GM23338 (cell line): ENCODE results near the gene DUSP3. TPM values are rescaled to one million over a fixed set of nuclear protein-coding genes. Genes with fewer than 3 reads are reported as not detected.

Source experiments
- ATAC-seq: fragments of 200-7000 bp; cut with Tn5 transposase; 3 replicates; pipeline ENCODE4 v1.9.1; 2020
- DNase-seq: peaks from one replicate; pipeline ENCODE4 v3.0.0-alpha.2; 2015; ENCODE audit warnings: low spot score
- H2AFZ ChIP-seq: fragments of 200-600 bp; sonication (generic); 2 replicates; pipeline ENCODE4 v1.8.0; 2016; ENCODE audit warnings: antibody characterized with exemption, mild to moderate bottlenecking, moderate library complexity
- H3F3A ChIP-seq: fragments of 200-600 bp; sonication (generic); replicated peaks from 2 replicates; pipeline ENCODE4 v1.8.0; 2017; ENCODE audit warnings: antibody characterized with exemption, mixed run types, low read depth
- H3K27ac ChIP-seq: fragments of 200-600 bp; sonication (generic); 2 replicates; pipeline ENCODE4 v1.6.1; 2016; ENCODE audit warnings: low read depth
- H3K27me3 ChIP-seq: fragments of 200-600 bp; sonication (generic); 2 replicates; pipeline ENCODE4 v1.8.0; 2016; ENCODE audit warnings: mild to moderate bottlenecking, mixed run types, moderate library complexity; ENCODE audit not compliant: insufficient read depth
- H3K36me3 ChIP-seq: fragments of 200-600 bp; sonication (generic); 2 replicates; pipeline ENCODE4 v1.8.0; 2016; ENCODE audit warnings: mild to moderate bottlenecking; ENCODE audit not compliant: insufficient read depth
- H3K4me1 ChIP-seq: fragments of 200-600 bp; sonication (generic); 2 replicates; pipeline ENCODE4 v1.8.0; 2016; ENCODE audit warnings: mild to moderate bottlenecking, moderate library complexity; ENCODE audit not compliant: insufficient read depth
- H3K4me2 ChIP-seq: fragments of 200-600 bp; sonication (generic); 2 replicates; pipeline ENCODE4 v1.7.1; 2017; ENCODE audit warnings: mixed run types
- H3K4me3 ChIP-seq: fragments of 200-600 bp; sonication (generic); 2 replicates; pipeline ENCODE4 v1.6.1; 2016; ENCODE audit warnings: mixed run types
- H3K79me2 ChIP-seq: fragments of 200-600 bp; sonication (generic); replicated peaks from 2 replicates; pipeline ENCODE4 v1.8.0; 2017; ENCODE audit warnings: mild to moderate bottlenecking; ENCODE audit not compliant: insufficient read depth
- H3K9me2 ChIP-seq: fragments of 200-600 bp; sonication (generic); 2 replicates; pipeline ENCODE4 v1.8.0; 2017; ENCODE audit not compliant: insufficient read depth
- H4K20me1 ChIP-seq: fragments of 200-600 bp; sonication (generic); replicated peaks from 2 replicates; pipeline ENCODE4 v1.8.0; 2017; ENCODE audit warnings: mild to moderate bottlenecking; ENCODE audit not compliant: insufficient read depth
- H3K27ac Mint-ChIP-seq: 2 replicates; pipeline ENCODE4 v1.8.0; 2020; ENCODE audit warnings: inconsistent platforms, mild to moderate bottlenecking, moderate library complexity, mixed read lengths
- H3K27me3 Mint-ChIP-seq: 3 replicates; pipeline ENCODE4 v1.8.0; 2022; ENCODE audit warnings: low read depth, mild to moderate bottlenecking, moderate library complexity, mixed read lengths, inconsistent platforms; ENCODE audit not compliant: insufficient read depth, poor library complexity
- H3K36me3 Mint-ChIP-seq: 3 replicates; pipeline ENCODE4 v1.8.0; 2021; ENCODE audit warnings: low read depth, mild to moderate bottlenecking, inconsistent platforms, moderate library complexity, mixed read lengths
- H3K4me1 Mint-ChIP-seq: 3 replicates; pipeline ENCODE4 v1.8.0; 2020; ENCODE audit warnings: mild to moderate bottlenecking, inconsistent platforms, mixed read lengths
- H3K4me3 Mint-ChIP-seq: 3 replicates; pipeline ENCODE4 v1.8.0; 2021; ENCODE audit warnings: moderate library complexity, mild to moderate bottlenecking, inconsistent platforms, mixed read lengths
- H3K9me3 Mint-ChIP-seq: 3 replicates; pipeline ENCODE4 v1.8.0; 2020; ENCODE audit warnings: moderate library complexity, mild to moderate bottlenecking, inconsistent platforms, mixed read lengths
- CREB1 ChIP-seq: fragments of 250-450 bp; sonication (Bioruptor Pico); IDR thresholded peaks from 2 replicates; pipeline ENCODE4 v1.5.0; 2020; ENCODE audit warnings: low read depth, mild to moderate bottlenecking, moderate library complexity
- ETS1 ChIP-seq: IDR thresholded peaks from 2 replicates; pipeline ENCODE4 v1.6.1; 2016; ENCODE audit warnings: antibody characterized with exemption
- EZH2 ChIP-seq: fragments of 200-600 bp; sonication (generic); IDR thresholded peaks from one replicate; pipeline ENCODE4 v1.8.0; 2017; ENCODE audit warnings: antibody characterized with exemption, mild to moderate bottlenecking, low read depth; ENCODE audit not compliant: unreplicated experiment
- EZH2phosphoT487 ChIP-seq: fragments of 200-600 bp; sonication (generic); IDR thresholded peaks from one replicate; pipeline ENCODE4 v1.8.1; 2018; ENCODE audit warnings: antibody characterized with exemption; ENCODE audit not compliant: unreplicated experiment
- JUNB ChIP-seq: IDR thresholded peaks from one replicate; pipeline ENCODE4 v1.6.1; 2016; ENCODE audit warnings: antibody characterized with exemption; ENCODE audit not compliant: unreplicated experiment
- NANOG ChIP-seq: IDR thresholded peaks from 2 replicates; pipeline ENCODE4 v1.6.1; 2016; ENCODE audit warnings: antibody characterized with exemption, borderline replicate concordance
- POLR2AphosphoS5 ChIP-seq: IDR thresholded peaks from 2 replicates; pipeline ENCODE4 v1.6.1; 2016; ENCODE audit warnings: antibody characterized with exemption, low read depth
- STAT1 ChIP-seq: IDR thresholded peaks from one replicate; pipeline ENCODE4 v1.6.1; 2016; ENCODE audit warnings: antibody characterized with exemption; ENCODE audit not compliant: unreplicated experiment
- ZNF114 ChIP-seq: fragments of 250-450 bp; sonication (Bioruptor Pico); IDR thresholded peaks from 2 replicates; pipeline ENCODE4 v1.5.0; 2020; ENCODE audit warnings: mild to moderate bottlenecking, moderate library complexity
- ZNF331 ChIP-seq: fragments of 250-450 bp; sonication (Bioruptor Pico); IDR thresholded peaks from 2 replicates; pipeline ENCODE4 v1.5.0; 2020; ENCODE audit warnings: low read depth, mild to moderate bottlenecking, moderate library complexity
- polyA plus RNA-seq: library from polyadenylated mRNA; unstranded; fragments of >200 nt; fragmentation: Nextera tagmentation; extraction: Ambion mirVana; gene quantifications from 2 replicates; pipeline ENCODE4 v1.2.1, GENCODE V29; 2016
- total RNA-seq: library from RNA; depleted of rRNA; stranded (reverse); fragments of >200 nt; shearing (Covaris generic); gene quantifications from 2 replicates; pipeline ENCODE4 v1.2.3, GENCODE V29; 2014
- TF ChIP-seq, protein P1 (sequence below), 2 experiments: fragments of 200-600 bp in 1 of 2; sonication (generic) in 1 of 2; conservative IDR thresholded peaks; 2 replicates each; pipeline versions ENCODE4 v1.5.1 to v1.6.1; 2016 to 2017; ENCODE audit warnings: antibody characterized with exemption in 2 of 2, low read depth in 2 of 2, mild to moderate bottlenecking in 2 of 2, moderate library complexity in 1 of 2
- TF ChIP-seq, protein P2 (sequence below): IDR thresholded peaks from one replicate; pipeline ENCODE4 v1.6.1; 2018; ENCODE audit warnings: antibody characterized with exemption; ENCODE audit not compliant: unreplicated experiment

Gene DUSP3
- total and polyA plus RNA-seq, 2 experiments from 2014 or later = 14.7 to 22.1 TPM

- TF ChIP-seq EZH2 (no peak), JUNB (no peak), ZNF114 (CRISPR knock-in tag) (no peak)
- TF ChIP-seq, protein P1, sequence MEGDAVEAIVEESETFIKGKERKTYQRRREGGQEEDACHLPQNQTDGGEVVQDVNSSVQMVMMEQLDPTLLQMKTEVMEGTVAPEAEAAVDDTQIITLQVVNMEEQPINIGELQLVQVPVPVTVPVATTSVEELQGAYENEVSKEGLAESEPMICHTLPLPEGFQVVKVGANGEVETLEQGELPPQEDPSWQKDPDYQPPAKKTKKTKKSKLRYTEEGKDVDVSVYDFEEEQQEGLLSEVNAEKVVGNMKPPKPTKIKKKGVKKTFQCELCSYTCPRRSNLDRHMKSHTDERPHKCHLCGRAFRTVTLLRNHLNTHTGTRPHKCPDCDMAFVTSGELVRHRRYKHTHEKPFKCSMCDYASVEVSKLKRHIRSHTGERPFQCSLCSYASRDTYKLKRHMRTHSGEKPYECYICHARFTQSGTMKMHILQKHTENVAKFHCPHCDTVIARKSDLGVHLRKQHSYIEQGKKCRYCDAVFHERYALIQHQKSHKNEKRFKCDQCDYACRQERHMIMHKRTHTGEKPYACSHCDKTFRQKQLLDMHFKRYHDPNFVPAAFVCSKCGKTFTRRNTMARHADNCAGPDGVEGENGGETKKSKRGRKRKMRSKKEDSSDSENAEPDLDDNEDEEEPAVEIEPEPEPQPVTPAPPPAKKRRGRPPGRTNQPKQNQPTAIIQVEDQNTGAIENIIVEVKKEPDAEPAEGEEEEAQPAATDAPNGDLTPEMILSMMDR (conservative IDR thresholded peaks at IDR 0.05; ENCODE audit: low read depth in 2 of 2) = no peak
These were observed 10.4 kb downstream of the DUSP3 start (continued) for GRCh38 chr17:43768382-43768781.

GRCh38 chr17:43767713-43768059 is 11.1 kb downstream of the DUSP3 start:
- Mint-ChIP-seq H3K4me3 (no peak overlapping the region), H3K27me3 (peaks cover 5% of the 10 kb centered on the region), H3K4me1 (no peaks in the 10 kb centered on the region; the same call in 2 of the 3 replicates), H3K9me3 (no peaks in the 10 kb centered on the region), H3K36me3 (peaks cover 22% of the 10 kb centered on the region), H3K27ac (no peak overlapping the region)
- DNase-seq (no peak), ATAC-seq (no peak)
- Histone ChIP-seq H3K79me2 (no peaks in the 10 kb centered on the region), H3K4me3 (no peak overlapping the region), H3K4me2 (no peak overlapping the region), H4K20me1 (no peaks in the 10 kb centered on the region), H2AFZ (no peak overlapping the region), H3K27ac (no peak overlapping the region), H3K4me1 (no peaks in the 10 kb centered on the region), H3F3A (no peaks in the 10 kb centered on the region), H3K9me2 (no peaks in the 10 kb centered on the region), H3K27me3 (no peaks in the 10 kb centered on the region), H3K36me3 (no peaks in the 10 kb centered on the region)
- TF ChIP-seq, protein P1 (conservative IDR thresholded peaks at IDR 0.05; ENCODE audit: low read depth in 2 of 2) = no peak
- TF ChIP-seq EZH2 (no peak), NANOG (no peak), POLR2AphosphoS5 (no peak), STAT1 (no peak), JUNB (no peak), ZNF114 (CRISPR knock-in tag) (no peak), ZNF331 (CRISPR knock-in tag) (no peak), ETS1 (no peak), EZH2phosphoT487 (no peak), CREB1 (CRISPR knock-in tag) (no peak)
- TF ChIP-seq, protein P2, sequence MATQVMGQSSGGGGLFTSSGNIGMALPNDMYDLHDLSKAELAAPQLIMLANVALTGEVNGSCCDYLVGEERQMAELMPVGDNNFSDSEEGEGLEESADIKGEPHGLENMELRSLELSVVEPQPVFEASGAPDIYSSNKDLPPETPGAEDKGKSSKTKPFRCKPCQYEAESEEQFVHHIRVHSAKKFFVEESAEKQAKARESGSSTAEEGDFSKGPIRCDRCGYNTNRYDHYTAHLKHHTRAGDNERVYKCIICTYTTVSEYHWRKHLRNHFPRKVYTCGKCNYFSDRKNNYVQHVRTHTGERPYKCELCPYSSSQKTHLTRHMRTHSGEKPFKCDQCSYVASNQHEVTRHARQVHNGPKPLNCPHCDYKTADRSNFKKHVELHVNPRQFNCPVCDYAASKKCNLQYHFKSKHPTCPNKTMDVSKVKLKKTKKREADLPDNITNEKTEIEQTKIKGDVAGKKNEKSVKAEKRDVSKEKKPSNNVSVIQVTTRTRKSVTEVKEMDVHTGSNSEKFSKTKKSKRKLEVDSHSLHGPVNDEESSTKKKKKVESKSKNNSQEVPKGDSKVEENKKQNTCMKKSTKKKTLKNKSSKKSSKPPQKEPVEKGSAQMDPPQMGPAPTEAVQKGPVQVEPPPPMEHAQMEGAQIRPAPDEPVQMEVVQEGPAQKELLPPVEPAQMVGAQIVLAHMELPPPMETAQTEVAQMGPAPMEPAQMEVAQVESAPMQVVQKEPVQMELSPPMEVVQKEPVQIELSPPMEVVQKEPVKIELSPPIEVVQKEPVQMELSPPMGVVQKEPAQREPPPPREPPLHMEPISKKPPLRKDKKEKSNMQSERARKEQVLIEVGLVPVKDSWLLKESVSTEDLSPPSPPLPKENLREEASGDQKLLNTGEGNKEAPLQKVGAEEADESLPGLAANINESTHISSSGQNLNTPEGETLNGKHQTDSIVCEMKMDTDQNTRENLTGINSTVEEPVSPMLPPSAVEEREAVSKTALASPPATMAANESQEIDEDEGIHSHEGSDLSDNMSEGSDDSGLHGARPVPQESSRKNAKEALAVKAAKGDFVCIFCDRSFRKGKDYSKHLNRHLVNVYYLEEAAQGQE = no peak
